CD4-positive, alpha-beta memory T cell (primary cell): ENCODE measurements around the gene CLPSL1. TPM values are rescaled to one million over a fixed set of nuclear protein-coding genes. Genes with fewer than 3 reads are reported as not detected.

Experiments used
- CTCF ChIA-PET: fragments of 350-600 bp; sonication (Branson Sonifier 250); formaldehyde crosslinking; loops from one replicate; lab custom pipeline; 2021; ENCODE audit warnings: inconsistent platforms; ENCODE audit not compliant: partially characterized antibody; lab: Charles Lee
- POLR2A ChIA-PET: fragments of 350-600 bp; sonication (Branson Sonifier 250); formaldehyde crosslinking; loops from one replicate; lab custom pipeline; 2021; ENCODE audit not compliant: partially characterized antibody; lab: Charles Lee
- DNase-seq, 5 donors: peaks; one replicate each; pipeline versions ENCODE4 v3.0.0 to v3.0.0-alpha.2; 2020 to 2022; ENCODE audit warnings: mixed read lengths in 1 of 5
- H3K27ac ChIP-seq: one replicate; pipeline ENCODE4 v1.7.0; 2013; ENCODE audit warnings: low read depth, low read length
- H3K27me3 ChIP-seq: 2 replicates; pipeline ENCODE4 v1.7.0; 2013; ENCODE audit warnings: mild to moderate bottlenecking, low read length, moderate library complexity; ENCODE audit not compliant: insufficient read depth
- H3K36me3 ChIP-seq: 2 replicates; pipeline ENCODE4 v1.7.0; 2013; ENCODE audit warnings: mild to moderate bottlenecking, low read length, moderate library complexity; ENCODE audit not compliant: insufficient read depth
- H3K4me1 ChIP-seq: 2 replicates; pipeline ENCODE4 v1.7.0; 2013; ENCODE audit warnings: mild to moderate bottlenecking, low read length, moderate library complexity; ENCODE audit not compliant: insufficient read depth
- H3K4me3 ChIP-seq, 2 donors: one replicate each; pipeline ENCODE4 v1.7.0; 2013; ENCODE audit warnings: low read length in 2 of 2, mild to moderate bottlenecking in 1 of 2
- H3K9me3 ChIP-seq, 2 donors: one replicate each; pipeline ENCODE4 v1.7.0; 2013; ENCODE audit warnings: low read length in 2 of 2, control low read depth in 1 of 2; ENCODE audit not compliant: control insufficient read depth in 1 of 2
- H3K27ac Mint-ChIP-seq, 7 donors: one replicate each; pipeline ENCODE4 v1.8.0; 2020 to 2021; ENCODE audit warnings: mixed read lengths in 7 of 7, mild to moderate bottlenecking in 6 of 7, inconsistent platforms in 3 of 7, moderate library complexity in 3 of 7
- H3K27me3 Mint-ChIP-seq, 2 donors: one replicate each; pipeline ENCODE4 v1.8.0; 2020 to 2021; ENCODE audit warnings: mixed read lengths in 2 of 2
- H3K36me3 Mint-ChIP-seq, 2 donors: one replicate each; pipeline ENCODE4 v1.8.0; 2020 to 2021; ENCODE audit warnings: mixed read lengths in 2 of 2, inconsistent platforms in 1 of 2, mild to moderate bottlenecking in 1 of 2
- H3K4me1 Mint-ChIP-seq, 4 donors: one replicate each; pipeline ENCODE4 v1.8.0; 2020 to 2021; ENCODE audit warnings: mixed read lengths in 4 of 4, mild to moderate bottlenecking in 1 of 4
- H3K4me3 Mint-ChIP-seq, 8 donors: one replicate each; pipeline ENCODE4 v1.8.0; 2020 to 2021; ENCODE audit warnings: mixed read lengths in 8 of 8, mild to moderate bottlenecking in 7 of 8, moderate library complexity in 6 of 8, inconsistent platforms in 3 of 8
- H3K9me3 Mint-ChIP-seq, 8 donors: one replicate each; pipeline ENCODE4 v1.8.0; 2020 to 2021; ENCODE audit warnings: mixed read lengths in 8 of 8, mild to moderate bottlenecking in 5 of 8, inconsistent platforms in 3 of 8, moderate library complexity in 1 of 8
- intact Hi-C: fragments of 100-400 bp; cut with micrococcal nuclease; formaldehyde crosslinking; loops from one replicate; pipeline ENCODE4 v1.15.1; 2023
- polyA plus RNA-seq, 2 donors: library from polyadenylated mRNA; unstranded; fragments of 300-500 nt; fragmentation: Illumina TruSeq; gene quantifications; one replicate each; pipeline ENCODE4 v1.2.3, GENCODE V29; 2021
- total RNA-seq, 2 experiments: library from RNA; stranded (reverse); gene quantifications; one replicate each; pipeline ENCODE4 v1.2.3, GENCODE V29; 2021

Gene CLPSL1
- total and polyA plus RNA-seq, 4 experiments from 2014 or later, result not detected

DNA sequence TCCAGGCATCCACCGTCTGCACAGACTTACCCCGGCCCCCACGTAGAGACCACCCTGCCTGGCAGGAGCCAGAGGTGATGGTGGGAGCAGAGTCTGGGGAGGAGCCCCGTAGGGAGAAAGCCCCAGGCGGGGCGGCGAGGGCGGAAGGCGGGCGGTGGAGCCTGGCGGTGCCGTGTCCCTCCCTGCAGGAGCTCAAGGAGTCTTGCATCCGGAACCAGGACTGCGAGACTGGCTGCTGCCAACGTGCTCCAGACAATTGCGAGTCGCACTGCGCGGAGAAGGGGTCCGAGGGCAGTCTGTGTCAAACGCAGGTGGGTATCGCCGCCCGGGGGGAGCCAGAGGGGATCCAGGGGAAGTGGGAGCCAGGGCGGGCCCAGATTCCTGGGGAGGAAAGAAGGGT, 6.0 kb downstream of the CLPSL1 start:
- Histone ChIP-seq H3K36me3 (no peaks in the 10 kb centered on the region), H3K9me3 (no peaks in the 10 kb centered on the region), H3K4me3 (no peak overlapping the region), H3K27me3 (peaks cover 8% of the 10 kb centered on the region), H3K4me1 (no peaks in the 10 kb centered on the region), H3K27ac (no peak overlapping the region)
- DNase-seq, result no peak
- ChIA-PET CTCF (interaction anchor here (1.2 kb wide), 1 partner anchor 10 kb away, joined by 5 read pairs; the partner anchor contains the start of gene CLPS), POLR2A (interaction anchor here (2.2 kb wide), 1 partner anchor 11 kb away, joined by 11 read pairs; the partner anchor contains the start of gene CLPS)
- Mint-ChIP-seq H3K4me3 (no peak overlapping the region), H3K27me3 (peaks cover 41 to 50% of the 10 kb centered on the region in 2 donors), H3K27ac (no peak overlapping the region), H3K9me3 (no peaks in the 10 kb centered on the region), H3K36me3 (no peaks in the 10 kb centered on the region), H3K4me1 (no peaks in the 10 kb centered on the region)
- intact Hi-C loops, result no loop called here

DNA sequence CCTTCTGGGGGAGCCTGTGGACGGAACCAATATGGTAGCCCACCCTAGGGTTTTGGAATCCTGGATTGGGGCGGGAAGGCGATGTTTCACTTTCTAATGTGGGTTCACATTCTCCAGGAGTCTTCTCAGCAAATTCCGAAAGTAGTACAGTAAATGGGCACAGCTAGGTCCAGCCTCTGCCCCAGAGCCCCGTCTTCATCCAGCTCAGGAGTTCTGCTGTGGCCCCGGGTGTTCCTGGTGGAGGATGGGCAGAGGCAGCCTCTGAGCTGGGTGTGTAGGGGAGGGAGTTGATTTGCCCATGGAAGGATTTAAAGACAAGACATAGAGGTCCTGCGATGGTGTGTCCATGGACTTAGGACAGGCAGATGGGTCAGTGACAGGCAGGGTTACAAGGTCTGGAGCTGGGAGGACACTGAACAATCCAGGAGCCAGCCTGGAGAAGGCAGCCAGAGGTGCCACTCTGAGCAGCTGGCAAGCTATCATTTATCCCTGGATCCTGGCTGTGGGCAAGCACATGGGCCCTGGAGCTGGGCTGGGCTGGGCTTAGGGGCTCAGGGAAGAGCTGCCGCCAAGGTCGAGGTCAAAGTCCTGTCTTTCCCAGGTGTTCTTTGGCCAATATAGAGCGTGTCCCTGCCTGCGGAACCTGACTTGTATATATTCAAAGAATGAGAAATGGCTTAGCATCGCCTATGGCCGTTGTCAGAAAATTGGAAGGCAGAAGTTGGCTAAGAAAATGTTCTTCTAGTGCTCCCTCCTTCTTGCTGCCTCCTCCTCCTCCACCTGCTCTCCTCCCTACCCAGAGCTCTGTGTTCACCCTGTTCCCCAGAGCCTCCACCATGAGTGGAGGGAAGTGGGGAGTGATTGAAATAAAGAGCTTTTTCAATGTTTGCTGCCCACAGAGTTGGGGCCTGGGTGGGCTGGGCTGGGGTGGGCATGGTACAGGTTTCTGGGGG, 6.7 kb downstream of the CLPSL1 start:
- Mint-ChIP-seq H3K9me3 (no peaks in the 10 kb centered on the region), H3K4me1 (no peaks in the 10 kb centered on the region), H3K4me3 (no peak overlapping the region), H3K36me3 (no peaks in the 10 kb centered on the region), H3K27me3 (peaks cover 35 to 46% of the 10 kb centered on the region in 2 donors), H3K27ac (no peak overlapping the region)
- ChIA-PET CTCF (interaction anchor here (0.7 to 1.2 kb wide), 2 partner anchors 9 to 11 kb away, joined by 3 to 5 read pairs; partner anchors contain the start of gene CLPS), POLR2A (interaction anchor here (2.2 kb wide), 1 partner anchor 10 kb away, joined by 11 read pairs; the partner anchor contains the start of gene CLPS)
- no peak for DNase-seq
- H3K9me3 ChIP-seq, result no peaks in the 10 kb centered on the region
- H3K27ac ChIP-seq, result no peak overlapping the region
- intact Hi-C loops, result no loop called here
- H3K4me1 ChIP-seq, result no peaks in the 10 kb centered on the region
- no peak overlapping the region for H3K4me3 ChIP-seq
- H3K36me3 ChIP-seq, result no peaks in the 10 kb centered on the region
- peaks cover 8% of the 10 kb centered on the region for H3K27me3 ChIP-seq

DNA sequence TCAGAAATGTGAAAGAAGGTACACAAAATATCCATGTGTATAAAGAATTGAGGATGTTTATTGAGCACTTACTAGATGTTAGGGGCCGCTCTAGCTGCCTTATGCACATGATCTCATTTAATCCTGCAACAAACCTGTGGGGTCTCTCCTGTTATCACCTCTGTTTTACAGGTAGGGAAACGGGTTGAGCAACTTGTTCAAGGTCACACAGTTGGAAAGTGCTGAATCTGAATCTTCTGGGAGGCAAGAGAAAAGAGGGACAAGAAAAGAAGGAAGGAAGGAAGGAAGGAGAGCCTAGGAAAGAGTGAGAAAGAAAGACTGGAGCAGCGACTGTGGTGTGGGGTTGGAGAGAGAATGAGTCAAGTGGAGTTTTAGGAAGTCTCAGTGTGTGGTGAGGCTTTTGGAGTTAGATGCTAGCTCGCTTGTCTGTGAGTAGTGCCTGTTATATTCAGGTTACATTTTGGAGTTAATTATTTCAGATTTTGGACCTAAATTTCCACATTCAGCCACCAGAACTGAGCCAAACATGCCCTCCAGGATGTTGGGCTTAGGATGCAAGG, 7.7 kb downstream of the CLPSL1 start:
- Mint-ChIP-seq H3K27ac (no peak overlapping the region), H3K4me3 (no peak overlapping the region)

DNA sequence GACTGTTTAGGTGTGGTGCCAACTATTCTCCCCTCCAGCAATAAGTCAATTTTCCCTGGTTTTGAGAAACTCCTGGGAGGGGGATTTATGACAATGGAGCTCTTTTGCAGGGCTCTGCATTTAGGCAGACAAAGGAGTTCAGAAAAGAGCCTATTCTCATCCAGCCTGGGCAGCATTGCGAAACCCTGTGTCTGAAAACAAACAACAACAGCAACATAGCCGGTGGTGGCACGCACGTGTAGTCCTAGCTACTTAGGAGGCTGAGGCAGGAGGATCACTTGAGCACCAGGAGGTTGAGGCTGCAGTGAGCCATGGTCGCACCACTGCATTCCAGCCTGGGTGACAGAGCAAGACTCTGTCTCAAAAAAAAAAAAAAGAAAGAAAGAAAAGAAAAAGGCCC, 9.9 kb downstream of the CLPSL1 start:
- H3K36me3 Mint-ChIP-seq, result no peaks in the 10 kb centered on the region

More for the DNA sequence above, 7.7 kb downstream of the CLPSL1 start:
- intact Hi-C loops, result no loop called here
- ChIA-PET POLR2A (no interaction called here), CTCF (interaction anchor here (0.9 kb wide), 1 partner anchor 552 kb away, joined by 3 read pairs; no protein-coding TSS in a partner anchor)
- Histone ChIP-seq H3K36me3 (no peaks in the 10 kb centered on the region), H3K4me3 (no peak overlapping the region), H3K27ac (no peak overlapping the region), H3K9me3 (no peaks in the 10 kb centered on the region), H3K27me3 (peaks cover 8% of the 10 kb centered on the region), H3K4me1 (no peaks in the 10 kb centered on the region)
- no peaks in the 10 kb centered on the region for H3K36me3 Mint-ChIP-seq
- no peak for DNase-seq
- peaks cover 36 to 46% of the 10 kb centered on the region in 2 donors for H3K27me3 Mint-ChIP-seq
- H3K9me3 Mint-ChIP-seq, result no peaks in the 10 kb centered on the region
- H3K4me1 Mint-ChIP-seq, result no peaks in the 10 kb centered on the region

DNA sequence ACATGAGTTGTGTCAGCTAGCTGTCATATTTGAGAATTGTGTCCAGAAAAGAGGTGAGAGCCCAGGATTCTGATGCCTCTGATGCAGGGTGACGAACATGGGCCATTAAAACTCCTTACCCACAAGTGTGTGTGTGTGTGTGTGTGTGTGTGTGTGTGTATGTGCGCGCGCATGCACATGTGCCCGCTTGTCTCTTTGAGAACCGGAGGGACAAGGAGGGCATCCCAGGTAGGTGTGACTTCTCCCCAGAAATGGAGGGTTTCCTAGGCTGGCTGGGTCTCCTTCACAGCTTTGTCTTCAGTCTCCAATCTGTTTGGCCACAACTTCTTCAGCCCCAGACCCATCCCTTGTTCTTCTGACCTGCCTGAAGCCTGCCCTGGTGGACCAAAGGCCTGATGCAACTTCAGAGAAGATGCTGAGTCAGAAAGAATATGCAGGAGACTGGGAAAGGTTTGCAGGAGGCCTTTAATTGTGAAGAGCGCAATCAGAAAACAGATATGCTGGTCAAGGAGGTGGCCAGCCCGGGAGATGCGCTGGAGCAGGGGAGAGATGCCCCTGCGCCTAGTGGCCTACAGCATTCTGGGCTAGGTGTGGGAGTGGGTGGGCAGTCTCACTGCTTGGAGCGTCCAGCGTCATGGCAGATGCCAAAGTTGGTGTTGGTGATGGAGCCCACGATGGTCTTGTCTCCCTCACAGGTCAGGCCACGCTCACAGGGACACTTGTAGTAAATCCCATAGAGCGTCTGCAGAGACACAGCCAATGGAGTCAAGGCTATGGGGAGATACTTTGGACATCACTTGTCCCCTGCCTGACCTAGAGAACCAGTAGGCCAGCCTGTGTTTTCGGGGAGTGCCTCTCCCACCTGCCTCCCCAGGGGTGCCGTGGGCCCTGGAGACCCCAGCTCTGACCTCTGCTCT, 14.0 kb downstream of the CLPSL1 start:
- no peak for DNase-seq
- H3K36me3 ChIP-seq, result no peaks in the 10 kb centered on the region
- H3K27me3 ChIP-seq, result no peaks in the 10 kb centered on the region
- Mint-ChIP-seq H3K36me3 (no peaks in the 10 kb centered on the region), H3K27ac (no peak overlapping the region), H3K9me3 (no peaks in the 10 kb centered on the region), H3K4me3 (no peak overlapping the region), H3K27me3 (peaks cover 5 to 6% of the 10 kb centered on the region in 2 donors), H3K4me1 (no peaks in the 10 kb centered on the region)
- no peaks in the 10 kb centered on the region for H3K4me1 ChIP-seq
- no peak overlapping the region for H3K27ac ChIP-seq
- intact Hi-C loops, result no loop called here
- H3K9me3 ChIP-seq, result no peaks in the 10 kb centered on the region
- CTCF ChIA-PET, result no interaction called here
- H3K4me3 ChIP-seq, result no peak overlapping the region
- POLR2A ChIA-PET, result no interaction called here

More for the DNA sequence above, 9.9 kb downstream of the CLPSL1 start:
- H3K9me3 Mint-ChIP-seq, result no peaks in the 10 kb centered on the region
- H3K36me3 ChIP-seq, result no peaks in the 10 kb centered on the region
- no peak for DNase-seq
- H3K9me3 ChIP-seq, result no peaks in the 10 kb centered on the region
- H3K4me3 ChIP-seq, result no peak overlapping the region
- H3K27ac ChIP-seq, result no peak overlapping the region
- peaks cover 26 to 34% of the 10 kb centered on the region in 2 donors for H3K27me3 Mint-ChIP-seq
- H3K4me1 ChIP-seq, result no peaks in the 10 kb centered on the region
- H3K4me1 Mint-ChIP-seq, result no peaks in the 10 kb centered on the region
- H3K27ac Mint-ChIP-seq, result no peak overlapping the region
- intact Hi-C loops, result no loop called here
- no peak overlapping the region for H3K4me3 Mint-ChIP-seq
- H3K27me3 ChIP-seq, result peaks cover 8% of the 10 kb centered on the region
- POLR2A ChIA-PET, result no interaction called here
- CTCF ChIA-PET, result no interaction called here

DNA sequence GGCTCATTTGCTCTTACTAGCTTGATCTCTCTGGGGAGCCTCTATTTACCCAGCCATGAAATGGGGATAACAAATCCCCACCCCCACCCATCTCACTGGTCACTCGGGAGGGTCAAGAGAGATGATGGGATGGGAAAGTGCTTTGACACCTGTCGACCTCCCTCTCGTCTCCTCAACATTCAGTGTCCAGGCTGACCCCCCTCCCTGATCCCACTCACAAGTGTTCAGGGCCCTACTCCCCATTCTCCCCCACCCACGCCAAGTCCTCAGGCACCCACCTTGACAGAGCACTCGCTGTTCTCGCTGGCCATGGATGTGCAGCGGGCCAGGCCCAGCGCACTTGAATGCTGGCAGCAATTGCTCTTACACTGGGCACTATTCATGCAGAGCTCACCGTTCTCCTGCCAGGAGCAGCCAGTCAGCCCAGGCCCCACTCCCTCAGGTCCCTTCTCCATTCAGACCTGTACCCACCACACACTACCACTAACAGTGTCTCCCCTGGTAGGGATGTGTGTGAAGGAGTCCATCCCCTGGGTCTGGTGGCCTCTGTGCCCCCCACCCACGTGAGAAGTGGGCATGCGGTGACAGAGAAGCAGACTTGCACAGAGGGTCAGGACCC, 14.7 kb downstream of the CLPSL1 start:
- H3K9me3 ChIP-seq, result no peaks in the 10 kb centered on the region
- H3K36me3 ChIP-seq, result no peaks in the 10 kb centered on the region
- H3K4me3 ChIP-seq, result no peak overlapping the region
- no peaks in the 10 kb centered on the region for H3K4me1 ChIP-seq
- H3K27ac ChIP-seq, result no peak overlapping the region
- no peak overlapping the region for H3K27ac Mint-ChIP-seq
- peaks cover 3% of the 10 kb centered on the region in 2 donors for H3K27me3 Mint-ChIP-seq
- DNase-seq, result no peak
- ChIA-PET CTCF (no interaction called here), POLR2A (no interaction called here)
- no peaks in the 10 kb centered on the region for H3K27me3 ChIP-seq
- H3K36me3 Mint-ChIP-seq, result no peaks in the 10 kb centered on the region
- intact Hi-C loops, result no loop called here
- no peaks in the 10 kb centered on the region for H3K4me1 Mint-ChIP-seq
- no peaks in the 10 kb centered on the region for H3K9me3 Mint-ChIP-seq
- no peak overlapping the region for H3K4me3 Mint-ChIP-seq
